Measurements from ENCODE around the gene SPRY4.
"Not testable (repeated sequence)": the region's sequence is repeated elsewhere in the genome, so short reads cannot be mapped to it uniquely, and the experiment has no call there.

The SPRY4 gene

DNA sequence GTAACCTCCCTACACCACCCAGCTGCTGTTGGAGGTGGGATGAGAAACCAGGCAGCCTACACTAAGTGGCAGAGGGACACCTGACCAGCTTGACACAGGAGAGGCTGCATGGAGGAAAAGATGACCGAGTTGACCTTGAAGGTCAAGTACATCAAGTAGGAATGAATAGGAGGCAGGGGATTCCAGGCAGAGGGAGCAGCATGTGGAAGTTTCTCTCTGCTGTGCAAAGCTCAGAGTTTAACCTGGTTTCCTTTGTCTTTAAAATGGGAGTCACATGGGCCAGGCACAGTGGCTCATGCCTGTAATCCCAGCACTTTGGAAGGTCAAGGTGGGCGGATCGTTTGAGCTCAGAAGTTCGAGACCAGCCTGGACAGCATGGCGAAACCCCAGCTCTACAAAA is 32.6 kb downstream of the SPRY4 start:
- DNase-seq, result no peak

DNA sequence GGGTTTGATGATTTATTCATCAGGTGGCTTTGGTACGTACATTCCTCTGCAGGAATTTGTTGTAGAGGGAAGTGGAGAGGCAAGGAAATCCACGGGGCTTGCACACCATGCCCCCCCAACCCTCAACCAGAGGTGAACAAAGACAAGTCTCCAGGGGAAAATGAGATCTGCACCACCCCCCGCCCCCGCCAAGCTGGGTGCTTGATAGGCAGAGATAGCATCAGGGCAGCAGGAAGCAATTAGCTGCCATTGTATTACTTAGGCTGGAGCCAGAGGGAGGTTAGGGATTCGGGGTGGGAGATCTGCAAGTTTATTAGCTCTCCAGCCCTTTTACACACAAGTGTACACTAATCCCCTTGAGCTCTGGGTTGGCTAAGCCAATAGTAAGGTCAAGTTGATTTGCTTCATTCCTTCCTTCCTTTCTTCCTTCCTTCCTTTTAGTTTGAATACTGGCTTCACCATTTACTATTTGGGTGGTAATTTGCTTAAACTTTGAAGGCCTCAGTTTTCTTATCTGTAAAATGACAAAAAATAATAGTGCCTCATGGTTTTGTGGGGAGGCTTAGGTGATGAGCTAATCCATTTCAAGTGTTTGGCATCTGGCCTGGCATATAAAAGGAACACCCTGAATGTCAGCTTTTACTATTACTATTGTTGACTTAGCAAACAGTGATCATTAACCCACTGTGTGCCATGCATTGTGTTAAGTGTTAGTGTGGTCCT is 34.1 kb downstream of the SPRY4 start:
- no peak for DNase-seq

DNA sequence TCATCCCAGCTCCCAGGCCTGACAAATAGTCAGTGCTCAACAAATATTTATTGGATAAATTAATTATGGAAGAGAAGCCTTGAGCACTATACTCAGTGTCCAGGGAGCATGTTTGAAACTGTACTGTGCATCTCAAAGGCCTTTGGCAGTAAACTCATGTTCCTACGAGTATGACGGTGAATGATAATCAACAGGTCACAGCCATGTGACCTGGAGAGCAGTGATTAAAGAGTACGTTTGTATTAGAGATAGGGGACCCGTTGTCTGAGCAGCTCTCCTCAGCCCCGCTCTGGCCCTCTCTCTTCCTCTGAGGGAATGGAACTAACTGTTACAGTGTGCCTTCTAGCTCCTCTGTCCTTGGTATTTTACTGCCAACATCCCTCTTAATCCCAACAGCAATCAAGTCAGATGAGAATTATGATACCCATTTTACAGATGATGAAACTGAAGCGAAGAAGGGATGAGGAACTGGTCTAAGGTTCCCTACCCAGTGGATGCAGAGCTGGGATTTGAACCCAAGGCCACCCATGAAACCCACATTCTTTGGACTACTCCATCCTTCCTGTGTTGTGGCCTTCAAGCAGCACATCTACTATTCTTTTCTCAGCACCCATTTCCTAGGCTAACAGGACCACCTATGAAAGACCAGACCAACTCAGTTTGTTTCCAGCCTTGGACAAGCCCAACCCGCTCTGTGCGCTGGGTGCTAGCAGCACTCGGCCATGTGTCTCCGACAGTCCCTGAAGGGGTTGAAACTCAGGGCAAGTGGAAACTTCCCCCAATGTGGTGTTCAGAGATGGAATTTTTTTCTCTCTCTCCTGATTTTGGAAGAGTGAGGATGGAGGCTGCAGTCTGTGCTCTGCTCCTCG is 34.9 kb downstream of the SPRY4 start:
- DNase-seq, result no peak

DNA sequence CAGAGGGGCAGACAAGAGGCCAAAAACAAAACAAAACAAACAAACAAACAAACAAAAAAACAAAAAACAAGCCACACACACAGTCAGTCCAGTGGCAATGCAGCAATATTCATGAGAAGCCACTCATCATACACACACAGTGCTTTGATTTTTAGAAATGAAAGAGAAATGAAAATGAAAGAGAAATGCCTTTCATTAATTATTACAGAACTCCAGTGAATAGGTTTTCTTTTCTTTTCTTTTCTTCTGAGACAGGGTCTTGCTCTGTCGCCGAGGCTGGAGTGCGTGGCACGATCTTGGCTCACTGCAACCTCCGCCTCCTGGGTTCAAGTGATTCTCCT is 36.9 kb downstream of the SPRY4 start:
- DNase-seq, result no peak

DNA sequence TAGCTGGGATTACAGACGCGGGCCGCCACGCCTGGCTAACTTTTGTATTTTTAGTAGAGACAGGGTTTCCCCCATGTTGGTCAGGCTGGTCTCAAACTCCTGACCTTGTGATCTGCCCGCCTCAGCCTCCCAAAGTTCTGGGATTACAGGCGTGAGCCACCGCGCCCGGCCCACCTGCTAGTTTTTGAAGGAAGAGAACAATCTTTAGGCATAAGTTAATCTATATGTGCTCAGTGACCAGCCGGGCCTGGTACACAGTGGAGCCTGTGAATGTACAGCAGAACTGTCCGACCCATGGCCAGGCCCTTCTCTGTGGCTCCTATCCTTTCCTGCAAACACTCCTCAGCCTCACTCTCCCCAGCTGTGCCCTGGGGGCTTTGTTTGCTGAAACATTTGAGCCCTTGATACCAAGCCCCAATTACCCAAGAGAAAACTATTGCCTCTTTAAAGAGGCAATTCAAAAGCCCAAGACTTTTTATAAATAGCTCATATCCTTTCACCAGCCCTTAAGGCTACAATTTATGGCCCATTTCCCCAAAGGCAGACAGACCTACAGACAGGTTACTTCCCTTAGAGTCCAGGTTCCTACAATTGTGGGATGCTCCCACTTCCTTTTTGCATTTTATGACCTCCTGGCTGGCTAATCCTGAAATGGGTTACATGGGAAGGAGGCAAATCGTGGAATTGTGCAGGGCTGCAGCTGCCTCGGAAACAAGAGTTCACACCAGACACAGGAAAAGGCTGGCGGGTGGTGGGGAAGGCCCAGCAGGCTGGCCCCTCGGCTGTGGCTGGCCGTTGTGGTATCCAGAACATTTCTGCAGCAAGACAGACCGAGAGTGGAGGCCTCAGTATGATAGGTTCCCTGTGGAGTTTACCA is 37.5 kb downstream of the SPRY4 start:
- no peak for DNase-seq

DNA sequence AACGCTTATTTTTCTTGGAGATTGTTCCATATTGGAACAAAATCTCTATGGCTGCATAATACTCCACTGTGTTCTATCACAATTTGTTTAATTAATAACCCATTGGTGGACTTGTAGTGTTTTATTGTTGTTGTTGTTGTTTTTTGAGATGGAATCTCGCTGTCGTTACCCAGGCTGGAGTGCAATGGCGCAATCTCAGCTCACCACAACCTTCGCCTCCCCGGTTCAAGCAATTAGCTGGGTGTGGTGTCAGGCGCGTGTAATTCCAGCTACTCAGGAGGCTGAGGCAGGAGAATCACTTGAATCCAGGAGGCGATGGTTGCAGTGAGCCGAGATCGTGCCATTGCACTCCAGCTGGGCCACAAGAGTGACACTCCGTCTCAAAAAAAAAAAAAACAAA is 38.7 kb downstream of the SPRY4 start:
- no peak for DNase-seq

DNA sequence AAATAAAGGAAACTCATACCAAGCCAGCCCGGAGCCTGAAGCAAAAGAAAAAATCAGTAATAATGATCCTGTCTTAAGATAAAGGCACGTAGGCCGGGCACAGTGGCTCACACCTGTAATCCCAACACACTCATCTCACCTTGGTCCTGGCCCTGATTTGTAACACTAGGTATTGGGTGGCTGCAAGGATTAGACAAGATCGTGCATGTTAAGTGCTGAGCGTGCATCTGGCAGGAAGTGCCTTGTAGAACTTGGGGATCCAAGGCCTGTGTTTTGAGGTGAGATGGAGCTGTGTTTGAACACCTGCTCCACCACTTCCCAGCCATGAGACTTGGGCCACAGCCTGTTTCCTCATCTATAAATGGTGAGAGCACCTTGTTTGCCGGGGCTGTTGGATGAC is 41.5 kb downstream of the SPRY4 start:
- DNase-seq, result no peak

DNA sequence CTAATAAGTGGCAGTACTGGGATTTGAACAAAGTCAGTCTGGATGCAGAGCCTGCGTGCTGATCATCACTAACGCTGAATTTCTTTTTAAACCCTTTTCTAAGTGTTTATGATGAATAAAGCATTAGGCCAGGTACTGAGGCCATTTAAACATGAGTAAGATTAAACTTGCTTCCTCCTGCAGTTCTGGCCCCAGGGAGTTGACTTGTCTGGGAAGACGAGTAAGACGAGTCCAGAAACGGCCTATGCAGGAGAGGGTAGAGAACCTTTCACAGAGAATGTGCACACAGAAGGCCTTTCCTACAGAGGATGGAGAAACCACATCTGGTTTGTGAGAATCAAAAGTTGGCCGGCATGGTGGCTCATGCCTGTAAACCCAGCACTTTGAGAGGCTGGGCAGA is 42.9 kb downstream of the SPRY4 start:
- no peak for DNase-seq

DNA sequence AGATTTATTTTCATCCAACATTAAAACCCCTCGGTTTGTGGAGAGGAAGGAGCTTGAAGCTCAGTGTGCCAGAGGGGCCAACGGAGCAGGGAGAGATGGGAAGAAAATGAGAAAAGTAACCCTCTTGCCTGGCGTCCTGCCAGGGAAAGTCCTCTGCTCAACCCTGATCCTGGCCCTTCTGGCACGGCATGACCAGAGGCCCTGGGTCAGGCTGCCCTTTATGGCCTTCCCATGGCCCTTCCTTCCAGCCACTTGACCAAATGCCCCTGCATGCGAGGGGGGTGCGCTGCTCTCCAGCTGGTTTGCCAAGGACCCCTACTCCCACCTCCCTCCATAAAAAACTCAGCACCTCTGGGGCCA is 43.8 kb downstream of the SPRY4 start:
- no peak for DNase-seq

DNA sequence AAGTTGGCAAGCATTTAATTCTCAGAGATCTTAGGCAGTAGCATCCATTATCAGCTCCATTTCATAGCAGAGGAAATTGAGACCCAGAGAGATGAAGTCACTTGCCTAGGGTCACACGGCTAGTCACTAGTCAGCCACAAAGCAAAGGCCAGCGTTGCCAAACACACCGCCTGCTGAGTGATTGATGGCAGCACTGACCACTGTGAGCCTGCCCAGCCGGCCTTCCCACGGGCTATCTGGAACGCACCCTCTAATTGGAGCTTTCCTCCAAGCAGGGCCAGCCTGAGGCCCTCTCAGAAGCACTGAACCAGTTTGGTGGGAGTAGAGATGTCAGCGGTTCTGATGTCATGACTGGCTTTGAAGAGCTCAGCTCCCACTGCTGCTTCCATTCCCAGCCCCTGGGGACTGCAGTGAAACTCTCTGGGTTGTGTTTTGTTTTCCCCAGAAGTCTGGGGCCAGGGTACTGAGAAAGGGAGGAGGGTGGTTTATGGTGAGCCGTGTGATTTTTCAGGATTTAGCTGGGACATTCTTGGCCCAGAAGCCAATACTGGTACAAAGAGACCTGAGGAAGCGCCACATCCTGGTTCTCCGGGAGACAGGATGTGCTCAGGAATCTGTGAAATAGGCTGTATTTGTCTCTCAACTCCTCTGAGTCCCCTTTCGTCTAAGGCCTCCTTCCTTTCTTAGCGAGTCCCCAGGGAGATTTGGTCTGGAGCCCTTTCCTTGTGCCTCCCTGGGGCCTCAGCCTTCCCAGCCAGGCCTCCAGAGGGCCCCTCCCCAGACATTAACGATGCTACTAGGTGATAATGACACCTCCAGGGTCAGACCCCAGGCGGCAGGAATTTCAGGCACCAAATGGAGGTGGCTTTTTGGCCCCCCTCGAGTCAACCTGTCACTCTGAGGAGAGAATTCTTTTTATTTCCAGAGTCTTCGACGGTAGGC is 44.5 kb downstream of the SPRY4 start:
- DNase-seq, result no peak

DNA sequence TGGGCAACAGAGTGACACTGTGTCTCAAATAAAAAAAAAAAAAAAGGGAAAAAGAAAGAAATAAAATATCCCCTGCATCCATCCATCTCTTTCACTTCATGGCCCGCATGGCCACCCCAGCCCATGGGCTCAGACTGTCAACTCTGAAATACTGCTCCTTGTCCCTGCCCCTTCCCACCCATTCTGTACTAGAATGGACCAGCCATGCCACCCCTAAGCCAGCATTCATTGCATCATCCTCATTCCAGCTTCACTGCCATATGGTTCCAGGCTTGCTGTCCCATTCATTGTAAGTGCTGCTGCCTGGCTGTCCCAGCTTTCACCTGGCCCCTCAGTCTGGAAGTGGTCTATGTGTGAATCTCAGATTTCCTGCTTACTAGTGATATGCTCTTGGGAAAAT is 46.2 kb downstream of the SPRY4 start:
- no peak for DNase-seq

DNA sequence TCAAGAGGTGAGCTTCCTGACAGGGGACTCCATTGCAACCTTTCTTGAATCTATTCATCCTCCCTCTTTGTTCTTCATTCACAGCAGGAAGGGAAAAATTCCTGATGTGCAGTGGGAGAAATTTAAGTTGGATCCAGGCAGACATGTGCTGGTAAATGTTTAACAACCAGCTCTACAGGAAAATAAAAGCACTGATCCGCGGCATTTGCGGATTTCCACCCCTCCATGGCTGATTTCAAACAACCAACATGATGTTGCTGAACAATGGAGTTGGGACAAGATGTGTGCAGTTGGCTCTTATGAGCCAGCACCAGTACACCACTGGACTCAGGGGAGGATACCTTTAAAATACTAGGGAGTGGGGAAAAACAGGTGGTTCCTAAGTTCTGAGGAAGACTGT is 47.0 kb downstream of the SPRY4 start:
- DNase-seq, result no peak

DNA sequence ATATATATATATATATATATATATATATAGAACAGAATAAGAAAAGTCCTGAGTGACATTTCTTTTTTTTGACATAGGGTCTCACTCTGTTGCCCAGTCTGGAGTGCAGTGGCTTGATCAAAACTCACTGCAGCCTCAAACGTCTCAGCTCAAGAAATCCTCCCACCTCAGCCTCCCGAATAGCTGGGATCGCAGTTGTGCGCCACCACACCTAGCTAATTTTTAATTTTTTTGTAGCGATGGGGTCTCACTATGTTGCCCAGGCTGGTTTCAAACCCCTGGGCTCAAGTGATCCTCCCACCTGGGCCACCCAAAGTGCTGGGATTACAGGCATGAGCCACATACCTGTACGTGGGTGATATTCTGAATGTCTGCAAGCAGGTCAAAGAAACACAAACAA is 48.3 kb downstream of the SPRY4 start:
- no peak for DNase-seq

DNA sequence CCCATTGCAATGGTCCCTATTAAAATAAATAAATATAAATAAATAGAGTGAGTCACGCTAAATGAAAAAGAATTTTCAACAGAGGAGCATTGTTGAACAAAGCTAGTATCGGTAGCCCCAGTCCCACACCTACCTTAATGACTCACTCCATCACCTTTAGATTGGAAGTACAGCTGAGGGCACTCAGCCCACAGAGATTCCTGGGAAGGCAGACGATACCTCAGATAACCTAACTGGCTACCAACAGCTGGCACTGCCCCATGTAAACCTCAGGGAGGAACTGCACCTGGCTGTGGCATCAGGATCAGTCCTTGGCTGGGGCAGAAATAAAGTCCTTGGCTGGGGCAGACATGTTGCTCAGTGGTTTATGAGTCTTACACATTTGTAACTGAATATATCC is 49.3 kb downstream of the SPRY4 start:
- no peak for DNase-seq

DNA sequence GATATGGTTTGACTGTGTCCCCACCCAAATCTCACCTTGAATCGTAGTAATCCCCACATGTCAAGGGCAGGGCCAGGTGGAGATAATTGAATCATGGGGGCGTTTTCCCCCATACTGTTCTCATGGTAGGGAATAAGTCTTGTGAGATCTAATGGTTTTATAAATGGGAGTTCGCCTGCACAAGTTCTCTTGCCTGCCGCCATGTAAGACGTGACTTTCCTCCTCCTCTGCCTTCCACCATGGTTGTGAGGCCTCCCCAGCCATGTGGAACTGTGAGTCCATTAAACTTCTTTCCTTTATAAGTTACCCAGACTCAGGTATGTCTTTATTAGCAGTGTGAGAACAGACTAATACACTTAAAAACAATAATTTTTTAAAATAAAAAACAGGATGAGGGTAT is 52.2 kb downstream of the SPRY4 start:
- DNase-seq, result not testable (repeated sequence)

DNA sequence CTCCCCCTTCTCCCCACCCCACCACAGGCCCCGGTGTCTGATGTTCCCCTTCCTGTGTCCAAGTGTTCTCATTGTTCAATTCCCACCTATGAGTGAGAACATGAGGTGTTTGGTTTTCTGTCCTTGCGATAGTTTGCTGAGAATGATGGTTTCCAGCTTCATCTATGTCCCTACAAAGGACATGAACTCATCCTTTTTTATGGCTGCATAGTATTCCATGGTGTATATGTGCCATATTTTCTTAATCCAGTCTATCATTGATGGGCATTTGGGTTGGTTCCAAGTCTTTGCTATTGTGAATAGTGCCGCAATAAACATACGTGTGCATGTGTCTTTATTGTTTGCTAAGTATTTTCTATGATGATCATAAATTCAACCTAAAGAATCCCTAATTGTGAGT is 60.7 kb downstream of the SPRY4 start:
- DNase-seq, result not testable (repeated sequence)

DNA sequence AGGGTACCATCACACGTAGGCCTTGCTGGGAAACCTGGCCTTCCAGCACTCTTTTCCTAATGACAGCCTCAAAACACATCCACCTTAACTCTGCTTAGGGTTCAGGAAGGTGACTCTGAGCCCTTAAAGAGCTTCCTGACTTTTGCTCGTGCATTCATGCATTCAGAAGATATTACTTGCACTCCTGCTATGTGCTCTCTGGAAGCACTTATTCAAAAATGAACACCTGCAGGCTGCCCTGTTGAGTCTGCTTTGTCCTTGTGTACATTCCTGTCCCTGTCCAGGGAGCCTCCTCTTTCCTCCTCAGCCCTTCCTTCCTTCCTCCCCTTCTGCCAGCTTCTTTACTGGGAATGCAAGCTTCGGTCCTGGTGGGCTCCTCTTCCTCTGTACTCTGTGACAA is 61.5 kb downstream of the SPRY4 start:
- no peak for DNase-seq

DNA sequence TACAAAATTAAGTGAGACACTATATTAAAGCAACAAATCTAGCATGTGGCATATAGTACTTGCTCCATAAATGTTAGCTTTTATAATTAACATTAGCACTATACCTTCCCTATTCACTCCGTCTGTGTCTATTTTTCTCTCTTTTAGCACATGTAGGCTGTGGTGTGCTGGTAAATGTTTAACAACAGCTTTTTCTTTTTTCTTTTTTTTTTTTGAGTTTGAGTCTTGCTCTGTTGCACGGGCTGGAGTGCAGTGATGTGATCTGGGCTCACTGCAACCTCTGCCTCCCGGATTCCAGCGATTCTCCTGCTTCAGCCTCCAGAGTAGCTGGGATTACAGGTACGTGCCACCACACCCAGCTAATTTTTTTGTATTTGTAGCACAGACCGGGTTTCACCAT is 62.1 kb downstream of the SPRY4 start:
- DNase-seq, result no peak

Data from CD4-positive, alpha-beta T cell treated with Interleukin-17A for 1 hour (primary cell).